Transverse colon (tissue), 4 donors: ENCODE data around the gene PLD6. TPM values are rescaled to one million over a fixed set of nuclear protein-coding genes. Genes with fewer than 3 reads are reported as not detected.

ENCODE experiments used
- DNase-seq: peaks from one replicate; pipeline ENCODE4 v3.0.0-alpha.2; 2019
- H3K27ac ChIP-seq, 4 donors: fragments of 200-600 bp; sonication (generic); 2 replicates each; pipeline ENCODE4 v1.5.1; 2016 to 2018; ENCODE audit warnings: inconsistent platforms in 4 of 4
- H3K27me3 ChIP-seq: fragments of 200-600 bp; sonication (generic); 2 replicates; pipeline ENCODE4 v1.5.1; 2017; ENCODE audit warnings: inconsistent platforms
- H3K36me3 ChIP-seq, 4 donors: fragments of 200-600 bp; sonication (generic); 2 replicates each; pipeline ENCODE4 v1.5.1; 2017 to 2019; ENCODE audit warnings: inconsistent platforms in 4 of 4
- H3K4me1 ChIP-seq, 4 donors: fragments of 200-600 bp; sonication (generic); 2 replicates each; pipeline ENCODE4 v1.5.1; 2017 to 2020; ENCODE audit warnings: inconsistent platforms in 4 of 4
- H3K4me3 ChIP-seq, 4 donors: fragments of 200-600 bp; sonication (generic); 1 replicate in 1 of 4; 2 replicates in 3 of 4; pipeline versions ENCODE4 v1.5.1 to v1.6.1; 2017 to 2019; ENCODE audit warnings: inconsistent platforms in 4 of 4
- H3K9me3 ChIP-seq, 2 donors: fragments of 200-600 bp; sonication (generic); 2 replicates each; pipeline ENCODE4 v1.5.1; 2017 to 2019; ENCODE audit warnings: inconsistent platforms in 2 of 2
- CTCF ChIP-seq, 5 experiments: fragments of 200-600 bp in 3 of 5; fragments of 450-650 bp in 2 of 5; sonication (generic) in 3 of 5; IDR thresholded peaks; 1 replicate in 2 of 5; 2 replicates in 3 of 5; pipeline ENCODE4 v1.5.1; 2016 to 2017; ENCODE audit warnings: antibody characterized with exemption in 5 of 5, inconsistent platforms in 3 of 5, mild to moderate bottlenecking in 2 of 5, moderate library complexity in 1 of 5
- EP300 ChIP-seq: sonication (generic); formaldehyde crosslinking; IDR thresholded peaks from one replicate; pipeline ENCODE4 v1.6.1; 2017; ENCODE audit warnings: antibody characterized with exemption, low read depth
- POLR2A ChIP-seq: fragments of 450-650 bp; IDR thresholded peaks from one replicate; pipeline ENCODE4 v1.6.1; 2016; ENCODE audit warnings: antibody characterized with exemption, mild to moderate bottlenecking, moderate library complexity
- POLR2AphosphoS5 ChIP-seq, 3 donors: sonication (generic); formaldehyde crosslinking; IDR thresholded peaks; one replicate each; pipeline ENCODE4 v1.6.1; 2016; ENCODE audit warnings: antibody characterized with exemption in 3 of 3
- WGBS, 2 donors: methylation state at CpG; one replicate each; pipeline ENCODE4 v1.1.5; 2018; ENCODE audit warnings: low coverage in 1 of 2; 5-methylcytosine and 5-hydroxymethylcytosine counted together
- in situ Hi-C, 4 donors: fragments of 200-750 bp; cut with MboI; loops; one replicate each; pipeline versions ENCODE4 v1.15.0 to v1.15.1; 2017; ENCODE audit warnings: low sequenced_read_pairs in 3 of 4, low pct_ligation_motif_present in 1 of 4, low pct_unique_long_range_greater_than_20kb in 1 of 4
- intact Hi-C: fragments of 100-400 bp; cut with DNase I; formaldehyde crosslinking; loops from one replicate; pipeline ENCODE4 v1.15.1; 2023; ENCODE audit warnings: low total_unique reads
- total RNA-seq, 4 donors: library from RNA; depleted of rRNA; stranded (reverse); fragments of >200 nt; gene quantifications; one replicate each; pipeline ENCODE4 v1.1.0, GENCODE V29; 2016

Gene PLD6
- total RNA-seq, 4 donors from 2014 or later = 0.75 to 3.2 (median 1.4) TPM; not detected in 1

- H3K36me3 ChIP-seq = peaks cover 0 to 57% (median 24%) of the 10 kb centered on the region in 4 donors
- H3K27ac ChIP-seq = peak overlapping the region in 3 of 4 donors; percentile 0 to 55 (median 20)
- no peaks in the 10 kb centered on the region for H3K4me1 ChIP-seq
- H3K9me3 ChIP-seq = no peaks in the 10 kb centered on the region
- H3K27me3 ChIP-seq = no peaks in the 10 kb centered on the region
- H3K4me3 ChIP-seq = no peak overlapping the region
- WGBS, 2 donors = 71 to 81% methylated on average over 1 to 2 of the region's 2 CpGs
- no peak for TF ChIP-seq CTCF (IDR thresholded peaks at IDR 0.05)
- no peak for TF ChIP-seq EP300
- TF ChIP-seq POLR2AphosphoS5 (IDR thresholded peaks at IDR 0.05) = no peak
- TF ChIP-seq POLR2A = no peak
- intact Hi-C loops = no loop called here
- DNase-seq = no peak
- in situ Hi-C loops = no loop called here
Observed at GRCh38 chr17:17179371-17179827, 26.7 kb downstream of the PLD6 start.

- H3K4me1 ChIP-seq = no peaks in the 10 kb centered on the region
- intact Hi-C loops = no loop called here
- TF ChIP-seq EP300 = no peak
- TF ChIP-seq POLR2AphosphoS5 (IDR thresholded peaks at IDR 0.05) = no peak
- TF ChIP-seq CTCF (IDR thresholded peaks at IDR 0.05) = no peak
- no peak for TF ChIP-seq POLR2A
- H3K4me3 ChIP-seq = no peak overlapping the region
- 94% methylated on average over 12 of the region's 12 CpGs; no CpG with 5 or more reads in 1 of the 2 donors for WGBS, 2 donors
- in situ Hi-C loops = no loop called here
- H3K36me3 ChIP-seq = peaks cover 0 to 73% (median 32%) of the 10 kb centered on the region in 4 donors
- DNase-seq = no peak
- no peaks in the 10 kb centered on the region for H3K27me3 ChIP-seq
- H3K9me3 ChIP-seq = no peaks in the 10 kb centered on the region
- H3K27ac ChIP-seq = no peak overlapping the region
Observed at GRCh38 chr17:17177176-17177575, 29.0 kb downstream of the PLD6 start.

- 80 to 96% methylated on average over 2 to 12 of the region's 12 CpGs for WGBS, 2 donors
- intact Hi-C loops = no loop called here
- H3K27ac ChIP-seq = no peak overlapping the region
Observed at GRCh38 chr17:17176341-17176740, 29.8 kb downstream of the PLD6 start.

GRCh38 chr17:17175917-17176316 is 30.2 kb downstream of the PLD6 start:
- Histone ChIP-seq H3K36me3 (peaks cover 0 to 78% (median 31%) of the 10 kb centered on the region in 4 donors), H3K27ac (no peak overlapping the region), H3K27me3 (no peaks in the 10 kb centered on the region), H3K4me1 (no peaks in the 10 kb centered on the region), H3K4me3 (no peak overlapping the region), H3K9me3 (no peaks in the 10 kb centered on the region)
- in situ Hi-C loops (no loop called here), intact Hi-C loops (no loop called here)
- TF ChIP-seq POLR2A (no peak), EP300 (no peak), POLR2AphosphoS5 (IDR thresholded peaks at IDR 0.05) (no peak), CTCF (IDR thresholded peaks at IDR 0.05) (no peak)
- 81% methylated on average over 12 of the region's 12 CpGs; no CpG with 5 or more reads in 1 of the 2 donors for WGBS, 2 donors
- no peak for DNase-seq

More at GRCh38 chr17:17176341-17176740, 29.8 kb downstream of the PLD6 start:
- H3K36me3 ChIP-seq = peaks cover 0 to 81% (median 32%) of the 10 kb centered on the region in 4 donors
- no peak for DNase-seq
- H3K27me3 ChIP-seq = no peaks in the 10 kb centered on the region
- H3K9me3 ChIP-seq = no peaks in the 10 kb centered on the region
- no peak overlapping the region for H3K4me3 ChIP-seq
- no peak for TF ChIP-seq POLR2A
- TF ChIP-seq POLR2AphosphoS5 (IDR thresholded peaks at IDR 0.05) = no peak
- TF ChIP-seq EP300 = no peak
- no peak for TF ChIP-seq CTCF (IDR thresholded peaks at IDR 0.05)
- in situ Hi-C loops = no loop called here
- H3K4me1 ChIP-seq = no peaks in the 10 kb centered on the region
